Measurements from ENCODE around the gene ERVH48-1. TPM values are rescaled to one million over a fixed set of nuclear protein-coding genes. Genes with fewer than 3 reads are reported as not detected.
"Not testable (repeated sequence)": the region's sequence is repeated elsewhere in the genome, so short reads cannot be mapped to it uniquely, and the experiment has no call there.

Gene ERVH48-1
- total RNA-seq, 1 experiment from 2014 or later, result not detected

GRCh38 chr21:42949094-42949755 is 23.8 kb upstream of the ERVH48-1 start:
- H3K4me3 ChIP-seq, DNase-seq, H3K36me3 ChIP-seq, H3K27me3 ChIP-seq, H3K9me3 ChIP-seq: not testable (repeated sequence)

GRCh38 chr21:42942244-42942643 is 16.8 kb upstream of the ERVH48-1 start:
- Histone ChIP-seq H3K27me3 (no peaks in the 10 kb centered on the region), H3K4me3 (no peak overlapping the region), H3K9me3 (no peaks in the 10 kb centered on the region), H3K36me3 (no peaks in the 10 kb centered on the region)
- DNase-seq, result no peak

GRCh38 chr21:42941696-42942085 is 16.3 kb upstream of the ERVH48-1 start:
- Histone ChIP-seq H3K9me3 (no peaks in the 10 kb centered on the region), H3K36me3 (no peaks in the 10 kb centered on the region), H3K27me3 (no peaks in the 10 kb centered on the region), H3K4me3 (no peak overlapping the region)
- no peak for DNase-seq

- no peak overlapping the region; the same call in 1 of the 2 replicates for H3K4me3 ChIP-seq
- DNase-seq, result peak; percentile 94
Observed at GRCh38 chr21:42939582-42940413, 14.4 kb upstream of the ERVH48-1 start.

GRCh38 chr21:42938606-42938995 is 13.2 kb upstream of the ERVH48-1 start:
- not testable (repeated sequence) for H3K4me3 ChIP-seq, H3K27me3 ChIP-seq, H3K9me3 ChIP-seq, H3K36me3 ChIP-seq, DNase-seq

More at GRCh38 chr21:42939582-42940413, 14.4 kb upstream of the ERVH48-1 start:
- Histone ChIP-seq H3K9me3 (no peaks in the 10 kb centered on the region), H3K27me3 (no peaks in the 10 kb centered on the region), H3K36me3 (no peaks in the 10 kb centered on the region)

GRCh38 chr21:42937960-42938605 is 12.7 kb upstream of the ERVH48-1 start:
- no peak for DNase-seq
- Histone ChIP-seq H3K4me3 (no peak overlapping the region), H3K36me3 (no peaks in the 10 kb centered on the region), H3K27me3 (no peaks in the 10 kb centered on the region), H3K9me3 (no peaks in the 10 kb centered on the region)

GRCh38 chr21:42937034-42937940 is 11.9 kb upstream of the ERVH48-1 start:
- DNase-seq, H3K27me3 ChIP-seq, H3K9me3 ChIP-seq, H3K36me3 ChIP-seq, H3K4me3 ChIP-seq: not testable (repeated sequence)

GRCh38 chr21:42936360-42936759 is 10.9 kb upstream of the ERVH48-1 start:
- H3K4me3 ChIP-seq, H3K27me3 ChIP-seq, DNase-seq, H3K36me3 ChIP-seq, H3K9me3 ChIP-seq: not testable (repeated sequence)

- H3K27me3 ChIP-seq, H3K4me3 ChIP-seq: not testable (repeated sequence)
Observed at GRCh38 chr21:42933973-42934372, 8.5 kb upstream of the ERVH48-1 start.

GRCh38 chr21:42933137-42933970 is 7.9 kb upstream of the ERVH48-1 start:
- H3K4me3 ChIP-seq, H3K27me3 ChIP-seq, H3K9me3 ChIP-seq, DNase-seq, H3K36me3 ChIP-seq: not testable (repeated sequence)

More at GRCh38 chr21:42933973-42934372, 8.5 kb upstream of the ERVH48-1 start:
- DNase-seq, H3K9me3 ChIP-seq, H3K36me3 ChIP-seq: not testable (repeated sequence)

GRCh38 chr21:42932378-42933136 is 7.1 kb upstream of the ERVH48-1 start:
- not testable (repeated sequence) for H3K27me3 ChIP-seq, H3K4me3 ChIP-seq, H3K9me3 ChIP-seq, DNase-seq, H3K36me3 ChIP-seq

GRCh38 chr21:42931560-42932235 is 6.3 kb upstream of the ERVH48-1 start:
- no peak overlapping the region for H3K4me3 ChIP-seq
- H3K27me3 ChIP-seq, result no peaks in the 10 kb centered on the region
- no peak for DNase-seq
- no peaks in the 10 kb centered on the region for H3K36me3 ChIP-seq
- H3K9me3 ChIP-seq, result no peaks in the 10 kb centered on the region

GRCh38 chr21:42929969-42930368 is 4.5 kb upstream of the ERVH48-1 start:
- H3K36me3 ChIP-seq, result no peaks in the 10 kb centered on the region
- no peak overlapping the region for H3K4me3 ChIP-seq
- H3K9me3 ChIP-seq, result no peaks in the 10 kb centered on the region
- H3K27me3 ChIP-seq, result no peaks in the 10 kb centered on the region
- DNase-seq, result no peak

GRCh38 chr21:42927474-42928200 is 2.2 kb upstream of the ERVH48-1 start:
- not testable (repeated sequence) for H3K36me3 ChIP-seq

More at GRCh38 chr21:42927474-42928200, 2.2 kb upstream of the ERVH48-1 start:
- DNase-seq, H3K27me3 ChIP-seq, H3K4me3 ChIP-seq, H3K9me3 ChIP-seq: not testable (repeated sequence)
